Effector CD4-positive, alpha-beta T cell (primary cell): ENCODE measurements around the gene PCDHGC5. TPM values are rescaled to one million over a fixed set of nuclear protein-coding genes. Genes with fewer than 3 reads are reported as not detected.

Source experiments
- DNase-seq: peaks from one replicate; pipeline ENCODE4 v3.0.0-alpha.2; 2020
- total RNA-seq: gene quantifications from one replicate; lab custom pipeline; 2026; lab: John Stamatoyannopoulos, UW

Gene PCDHGC5
- total RNA-seq: not detected

GRCh38 chr5:141488591-141489561 lies at the start of gene PCDHGC5:
PCDHGC5 (plus strand) TSS chr5:141489081; CDS start chr5:141489241, 160 bp downstream.
- no peak for DNase-seq

- DNase-seq: no peak
These were observed 49.3 kb upstream of the PCDHGC5 start for GRCh38 chr5:141439411-141440141.

DNA sequence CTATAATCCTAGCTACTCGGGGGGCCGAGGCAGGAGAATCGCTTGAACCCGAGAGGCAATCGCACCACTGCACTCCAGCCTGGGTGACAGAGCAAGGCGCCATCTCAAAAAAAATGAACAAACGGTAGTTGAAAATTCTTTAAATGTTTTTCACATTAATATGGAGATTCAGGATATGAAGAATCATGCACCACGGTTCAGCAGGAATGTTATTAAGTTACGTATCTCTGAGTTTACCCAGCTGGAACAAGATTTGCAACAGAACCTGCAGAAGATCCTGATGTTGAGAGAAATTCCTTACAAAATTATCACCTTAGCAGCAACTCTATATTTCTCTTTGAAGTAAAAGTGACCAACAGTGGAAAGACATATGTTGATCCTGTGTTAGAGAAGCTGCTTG lies 48.5 kb upstream of the PCDHGC5 start:
- no peak for DNase-seq

DNA sequence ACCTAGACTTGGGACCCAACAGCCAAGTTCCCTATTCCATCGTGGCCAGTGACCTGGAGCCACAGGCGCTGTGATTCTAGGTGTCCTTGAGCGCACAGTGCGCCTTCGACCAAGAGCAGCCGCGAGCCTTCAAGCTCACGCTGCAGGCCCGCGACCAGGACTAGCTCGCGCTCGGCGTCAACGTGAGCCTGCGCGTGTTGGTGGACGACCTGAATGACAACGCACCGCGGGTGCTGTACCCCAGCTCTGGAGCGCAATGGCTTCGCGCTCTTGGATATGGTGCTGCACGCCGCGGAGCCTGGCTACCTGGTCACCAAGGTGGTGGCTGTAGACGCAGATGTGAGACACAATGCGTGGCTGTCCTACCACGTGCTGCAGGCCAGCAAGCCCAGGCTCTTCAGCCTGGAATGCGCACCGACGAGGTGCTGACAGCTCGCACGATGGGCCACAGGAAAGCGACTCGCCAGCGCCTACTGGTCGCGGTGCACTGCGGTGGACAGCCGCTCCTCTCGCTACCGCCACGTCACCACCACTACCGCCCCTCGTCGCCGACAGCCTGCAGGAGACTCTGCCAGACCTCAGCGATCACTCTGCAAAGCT lies 47.2 kb upstream of the PCDHGC5 start:
- DNase-seq: no peak

GRCh38 chr5:141465351-141465750 lies 23.5 kb upstream of the PCDHGC5 start:
- no peak for DNase-seq

GRCh38 chr5:141475625-141476131 lies 13.2 kb upstream of the PCDHGC5 start, which contains the start of gene PCDHGC3:
PCDHGC3 (plus strand) TSS chr5:141475966; CDS start chr5:141476117, 151 bp downstream.
- DNase-seq: no peak

- no peak for DNase-seq
These were observed 12.6 kb upstream of the PCDHGC5 start for GRCh38 chr5:141476132-141476911.

DNA sequence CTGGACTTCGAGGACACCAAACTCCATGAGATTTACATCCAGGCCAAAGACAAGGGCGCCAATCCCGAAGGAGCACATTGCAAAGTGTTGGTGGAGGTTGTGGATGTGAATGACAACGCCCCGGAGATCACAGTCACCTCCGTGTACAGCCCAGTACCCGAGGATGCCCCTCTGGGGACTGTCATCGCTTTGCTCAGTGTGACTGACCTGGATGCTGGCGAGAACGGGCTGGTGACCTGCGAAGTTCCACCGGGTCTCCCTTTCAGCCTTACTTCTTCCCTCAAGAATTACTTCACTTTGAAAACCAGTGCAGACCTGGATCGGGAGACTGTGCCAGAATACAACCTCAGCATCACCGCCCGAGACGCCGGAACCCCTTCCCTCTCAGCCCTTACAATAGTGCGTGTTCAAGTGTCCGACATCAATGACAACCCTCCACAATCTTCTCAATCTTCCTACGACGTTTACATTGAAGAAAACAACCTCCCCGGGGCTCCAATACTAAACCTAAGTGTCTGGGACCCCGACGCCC lies 11.8 kb upstream of the PCDHGC5 start:
- DNase-seq: no peak

DNA sequence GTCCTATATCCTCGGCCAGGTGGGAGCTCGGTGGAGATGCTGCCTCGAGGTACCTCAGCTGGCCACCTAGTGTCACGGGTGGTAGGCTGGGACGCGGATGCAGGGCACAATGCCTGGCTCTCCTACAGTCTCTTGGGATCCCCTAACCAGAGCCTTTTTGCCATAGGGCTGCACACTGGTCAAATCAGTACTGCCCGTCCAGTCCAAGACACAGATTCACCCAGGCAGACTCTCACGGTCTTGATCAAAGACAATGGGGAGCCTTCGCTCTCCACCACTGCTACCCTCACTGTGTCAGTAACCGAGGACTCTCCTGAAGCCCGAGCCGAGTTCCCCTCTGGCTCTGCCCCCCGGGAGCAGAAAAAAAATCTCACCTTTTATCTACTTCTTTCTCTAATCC lies 11.1 kb upstream of the PCDHGC5 start:
- no peak for DNase-seq

DNA sequence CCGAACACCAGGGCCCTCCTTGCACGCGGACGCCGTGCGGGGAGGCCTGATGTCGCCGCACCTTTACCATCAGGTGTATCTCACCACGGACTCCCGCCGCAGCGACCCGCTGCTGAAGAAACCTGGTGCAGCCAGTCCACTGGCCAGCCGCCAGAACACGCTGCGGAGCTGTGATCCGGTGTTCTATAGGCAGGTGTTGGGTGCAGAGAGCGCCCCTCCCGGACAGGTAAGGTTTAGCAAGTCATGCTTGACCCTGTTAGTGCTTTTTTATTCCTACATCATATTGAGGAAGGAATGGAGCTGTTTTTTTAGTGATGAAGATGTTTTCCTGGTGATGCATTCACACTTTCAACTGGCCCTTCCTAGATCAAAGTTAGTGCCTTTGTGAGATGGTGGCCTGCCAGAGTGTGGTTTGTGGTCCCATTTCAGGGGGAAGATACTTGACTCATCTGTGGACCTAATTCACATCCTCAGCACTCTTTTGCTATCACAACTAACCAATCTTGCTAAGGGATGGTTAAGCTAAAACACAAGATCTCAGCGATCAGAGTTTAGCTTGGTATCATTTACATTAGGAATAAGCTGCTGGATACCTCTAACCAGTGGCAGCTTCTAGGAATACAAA lies 10.4 kb upstream of the PCDHGC5 start:
- DNase-seq: no peak

DNA sequence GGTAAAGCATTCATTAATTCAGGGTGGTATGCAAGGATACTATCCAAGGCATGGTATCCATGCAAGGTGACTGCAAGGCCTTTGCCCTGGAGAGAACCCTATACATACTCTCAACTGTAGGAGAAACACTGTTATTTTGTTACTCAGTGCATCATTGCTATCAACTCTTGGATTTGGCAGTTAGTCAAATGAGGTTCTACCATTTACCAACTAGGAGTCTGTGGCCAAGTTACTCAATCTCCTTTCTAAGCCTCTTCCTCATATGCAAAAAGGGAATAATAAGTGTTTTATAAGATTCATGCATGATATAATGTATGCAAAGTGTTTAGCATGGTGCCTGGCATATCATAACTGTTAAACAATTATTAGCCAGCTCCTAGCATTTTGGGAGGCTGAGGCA lies 9.1 kb upstream of the PCDHGC5 start:
- no peak for DNase-seq

GRCh38 chr5:141483902-141484301 lies 5.0 kb upstream of the PCDHGC5 start:
- DNase-seq: no peak

DNA sequence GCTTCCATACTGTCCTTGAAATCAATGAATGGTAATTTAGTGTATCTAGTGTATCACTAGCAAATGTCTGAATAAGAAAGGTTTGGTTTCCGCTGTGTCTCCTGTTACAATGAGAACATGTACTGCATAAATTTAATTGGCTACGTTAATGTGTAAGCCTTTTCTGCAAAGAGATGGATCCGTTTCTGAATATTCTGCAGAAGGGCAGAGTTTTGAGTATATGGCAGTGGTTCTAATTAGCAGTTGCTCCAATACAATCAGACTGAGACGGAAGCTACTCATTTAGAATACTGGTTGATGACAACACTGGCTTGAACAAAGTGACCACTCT lies 4.6 kb upstream of the PCDHGC5 start:
- DNase-seq: no peak

DNA sequence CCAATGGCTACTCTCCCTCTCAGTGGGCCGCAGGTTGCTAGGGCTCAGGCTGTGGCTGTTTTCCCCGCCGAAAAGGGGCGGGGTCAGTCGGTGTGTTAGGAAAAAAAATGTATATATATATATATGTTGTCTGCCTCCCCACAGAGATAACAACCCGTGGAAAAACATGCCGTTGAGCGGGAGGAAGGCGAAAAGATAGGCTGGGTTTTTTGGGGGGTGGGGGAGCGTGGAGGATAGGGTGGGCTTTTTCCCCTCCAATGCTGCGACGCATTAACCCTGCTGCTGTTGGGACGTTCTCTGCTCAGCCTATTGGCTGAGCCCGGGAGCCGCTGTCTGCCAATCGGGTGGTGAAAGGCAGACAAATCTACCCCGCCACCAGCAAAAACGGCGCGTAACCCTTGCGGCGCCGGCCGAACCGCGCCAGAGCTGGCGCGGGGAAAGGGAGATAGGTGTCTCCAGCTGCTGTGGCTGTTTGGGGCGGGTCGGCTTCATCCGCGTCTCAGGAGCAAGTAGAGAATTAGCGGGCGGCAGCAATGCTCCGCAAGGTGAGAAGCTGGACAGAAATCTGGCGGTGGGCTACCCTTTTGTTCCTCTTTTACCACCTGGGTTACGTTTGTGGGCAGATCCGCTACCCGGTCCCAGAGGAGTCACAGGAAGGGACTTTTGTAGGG lies 4.1 kb upstream of the PCDHGC5 start, which contains the start of gene PCDHGC4:
TSS of gene PCDHGC4 (plus strand) at position 390 of the 671 bp plus-strand sequence. CDS start at position 534, 144 bp downstream.
- DNase-seq: no peak

DNA sequence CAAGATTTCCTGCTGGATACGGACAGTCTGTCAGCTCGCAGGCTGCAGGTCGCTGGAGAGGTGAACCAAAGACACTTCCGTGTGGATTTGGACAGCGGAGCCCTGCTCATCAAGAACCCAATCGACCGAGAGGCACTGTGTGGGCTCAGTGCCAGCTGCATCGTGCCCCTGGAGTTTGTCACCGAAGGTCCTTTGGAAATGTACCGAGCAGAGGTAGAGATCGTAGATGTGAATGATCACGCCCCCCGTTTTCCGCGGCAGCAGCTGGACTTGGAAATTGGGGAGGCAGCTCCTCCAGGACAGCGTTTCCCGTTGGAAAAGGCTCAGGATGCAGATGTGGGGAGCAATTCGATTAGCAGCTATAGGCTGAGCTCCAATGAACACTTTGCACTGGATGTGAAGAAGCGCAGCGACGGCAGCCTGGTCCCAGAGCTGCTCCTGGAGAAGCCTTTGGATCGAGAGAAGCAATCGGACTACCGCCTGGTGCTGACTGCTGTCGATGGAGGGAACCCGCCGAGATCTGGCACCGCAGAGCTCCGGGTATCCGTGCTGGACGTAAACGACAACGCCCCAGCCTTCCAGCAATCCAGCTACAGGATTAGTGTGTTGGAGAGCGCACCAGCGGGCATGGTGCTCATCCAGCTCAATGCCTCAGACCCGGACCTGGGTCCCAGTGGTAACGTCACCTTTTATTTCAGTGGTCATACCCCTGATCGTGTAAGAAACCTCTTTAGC lies 3.4 kb upstream of the PCDHGC5 start:
- DNase-seq: no peak

GRCh38 chr5:141486091-141486490 lies 2.8 kb upstream of the PCDHGC5 start:
- DNase-seq: no peak

- no peak for DNase-seq
These were observed 1.8 kb upstream of the PCDHGC5 start for GRCh38 chr5:141487131-141487530.

DNA sequence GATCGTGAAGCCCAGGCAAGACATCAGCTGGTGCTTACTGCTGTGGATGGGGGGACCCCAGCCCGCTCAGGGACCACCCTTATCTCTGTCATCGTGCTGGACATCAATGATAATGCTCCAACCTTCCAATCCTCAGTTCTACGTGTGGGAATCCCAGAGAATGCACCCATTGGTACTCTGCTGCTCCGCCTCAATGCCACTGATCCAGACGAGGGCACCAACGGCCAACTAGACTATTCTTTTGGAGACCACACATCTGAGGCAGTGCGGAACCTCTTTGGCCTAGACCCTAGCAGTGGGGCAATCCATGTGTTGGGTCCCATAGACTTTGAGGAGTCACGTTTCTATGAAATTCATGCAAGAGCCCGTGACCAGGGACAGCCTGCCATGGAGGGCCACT lies 960 bp downstream of the PCDHGC5 start:
- no peak for DNase-seq

- no peak for DNase-seq
These were observed 1.4 kb downstream of the PCDHGC5 start for GRCh38 chr5:141490271-141490670.

DNA sequence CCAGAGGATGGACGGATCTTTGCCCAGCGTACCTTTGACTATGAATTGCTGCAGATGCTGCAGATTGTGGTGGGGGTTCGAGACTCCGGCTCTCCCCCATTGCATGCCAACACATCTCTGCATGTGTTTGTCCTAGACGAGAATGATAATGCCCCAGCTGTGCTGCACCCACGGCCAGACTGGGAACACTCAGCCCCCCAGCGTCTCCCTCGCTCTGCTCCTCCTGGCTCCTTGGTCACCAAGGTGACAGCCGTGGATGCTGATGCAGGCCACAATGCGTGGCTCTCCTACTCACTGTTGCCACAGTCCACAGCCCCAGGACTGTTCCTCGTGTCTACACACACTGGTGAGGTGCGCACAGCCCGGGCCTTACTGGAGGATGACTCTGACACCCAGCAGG lies 1.9 kb downstream of the PCDHGC5 start:
- DNase-seq: no peak
